Natural killer cell (primary cell): Measurements from ENCODE around the gene RFX8. TPM values are rescaled to one million over a fixed set of nuclear protein-coding genes. Genes with fewer than 3 reads are reported as not detected.
"Not testable (repeated sequence)": the region's sequence is repeated elsewhere in the genome, so short reads cannot be mapped to it uniquely, and the experiment has no call there.

ENCODE experiments used
- ATAC-seq, 3 donors: fragments of 150-1000 bp in 2 of 3; fragments of 200-7000 bp in 1 of 3; cut with Tn5 transposase; 1 replicate in 1 of 3; 2 replicates in 2 of 3; pipeline ENCODE4 v1.10.0; 2021; ENCODE audit warnings: mild to moderate bottlenecking in 2 of 3, moderate library complexity in 2 of 3
- DNase-seq, 2 donors: peaks; one replicate each; pipeline versions ENCODE4 v3.0.0 to v3.0.0-alpha.2; 2013 to 2021; ENCODE audit warnings: mixed read lengths in 1 of 2
- H3K27ac ChIP-seq: one replicate; pipeline ENCODE4 v1.5.1; 2013; ENCODE audit warnings: mild to moderate bottlenecking, low read length
- H3K27me3 ChIP-seq: one replicate; pipeline ENCODE4 v1.6.1; 2013; ENCODE audit warnings: low read length; ENCODE audit not compliant: control insufficient read depth, insufficient read depth
- H3K36me3 ChIP-seq: one replicate; pipeline ENCODE4 v1.6.1; 2013; ENCODE audit warnings: low read length; ENCODE audit not compliant: control insufficient read depth, insufficient read depth
- H3K4me1 ChIP-seq: one replicate; pipeline ENCODE4 v1.6.1; 2013; ENCODE audit warnings: low read length; ENCODE audit not compliant: control insufficient read depth, insufficient read depth
- H3K4me3 ChIP-seq: one replicate; pipeline ENCODE4 v1.5.1; 2013; ENCODE audit warnings: low read length
- H3K9me3 ChIP-seq: one replicate; pipeline ENCODE4 v1.6.1; 2013; ENCODE audit warnings: low read length; ENCODE audit not compliant: control insufficient read depth, insufficient read depth
- H3K27ac Mint-ChIP-seq, 2 donors: one replicate each; pipeline ENCODE4 v1.8.0; 2022; ENCODE audit warnings: mild to moderate bottlenecking in 2 of 2, mixed read lengths in 2 of 2, moderate library complexity in 1 of 2
- H3K27me3 Mint-ChIP-seq, 2 donors: one replicate each; pipeline ENCODE4 v1.8.0; 2022; ENCODE audit warnings: low read depth in 2 of 2, mixed read lengths in 2 of 2
- H3K36me3 Mint-ChIP-seq: one replicate; pipeline ENCODE4 v1.8.0; 2022; ENCODE audit warnings: mixed read lengths
- H3K4me1 Mint-ChIP-seq, 2 donors: one replicate each; pipeline ENCODE4 v1.8.0; 2022; ENCODE audit warnings: mixed read lengths in 2 of 2
- H3K4me3 Mint-ChIP-seq: one replicate; pipeline ENCODE4 v1.8.0; 2022; ENCODE audit warnings: mild to moderate bottlenecking, moderate library complexity, mixed read lengths
- H3K9me3 Mint-ChIP-seq, 2 donors: one replicate each; pipeline ENCODE4 v1.8.0; 2022; ENCODE audit warnings: mixed read lengths in 2 of 2
- CTCF ChIP-seq: fragments of 200-600 bp; IDR thresholded peaks from one replicate; pipeline ENCODE4 v1.8.0; 2022; ENCODE audit warnings: antibody characterized with exemption
- WGBS: methylation state at CpG from one replicate; pipeline ENCODE4 v1.1.7; 2013; ENCODE audit warnings: missing lambda C conversion rate; ENCODE audit not compliant: insufficient coverage; 5-methylcytosine and 5-hydroxymethylcytosine counted together
- intact Hi-C: fragments of 100-400 bp; cut with micrococcal nuclease; formaldehyde crosslinking; loops from one replicate; pipeline ENCODE4 v1.14.2; 2022
- total RNA-seq, 4 donors: library from RNA; stranded (reverse); fragments of 120-200 nt in 1 of 4; gene quantifications; one replicate each; pipeline versions ENCODE4 v1.2.3 to v1.2.4, GENCODE V29; 2013 to 2022

Gene RFX8
- total RNA-seq, 3 donors from 2014 or later (not counting 1 experiment from before 2014, with no cell fraction given): 0.68 TPM; not detected in 2

GRCh38 chr2:101440127-101440738 lies 34.7 kb downstream of the RFX8 start:
- H3K4me1 Mint-ChIP-seq: peaks cover 13% of the 10 kb centered on the region in 2 donors
- no peaks in the 10 kb centered on the region for H3K27me3 ChIP-seq
- no peak overlapping the region for H3K27ac ChIP-seq
- peaks cover 2 to 3% of the 10 kb centered on the region in 2 donors for H3K9me3 Mint-ChIP-seq
- peaks cover 8% of the 10 kb centered on the region in 2 donors for H3K27me3 Mint-ChIP-seq
- intact Hi-C loops: no loop called here
- H3K4me1 ChIP-seq: peaks cover 7% of the 10 kb centered on the region
- H3K36me3 ChIP-seq: no peaks in the 10 kb centered on the region
- WGBS: 91% methylated on average over 8 of the region's 8 CpGs
- H3K4me3 ChIP-seq: no peak overlapping the region
- no peaks in the 10 kb centered on the region for H3K36me3 Mint-ChIP-seq
- no peak for TF ChIP-seq CTCF
- ATAC-seq (no peak), DNase-seq (no peak)
- peaks cover 10% of the 10 kb centered on the region for H3K9me3 ChIP-seq
- H3K27ac Mint-ChIP-seq: no peak overlapping the region
- no peak overlapping the region for H3K4me3 Mint-ChIP-seq

GRCh38 chr2:101439716-101440115 lies 35.2 kb downstream of the RFX8 start:
- Histone ChIP-seq H3K27ac (no peak overlapping the region), H3K4me3 (no peak overlapping the region), H3K36me3 (no peaks in the 10 kb centered on the region), H3K9me3 (peaks cover 7% of the 10 kb centered on the region), H3K27me3 (no peaks in the 10 kb centered on the region), H3K4me1 (peaks cover 7% of the 10 kb centered on the region)
- Mint-ChIP-seq H3K27me3 (peaks cover 8% of the 10 kb centered on the region in 2 donors), H3K4me1 (peaks cover 13% of the 10 kb centered on the region in 2 donors), H3K36me3 (no peaks in the 10 kb centered on the region), H3K9me3 (no peaks in the 10 kb centered on the region), H3K27ac (no peak overlapping the region), H3K4me3 (no peak overlapping the region)
- TF ChIP-seq CTCF: no peak
- DNase-seq (no peak), ATAC-seq (no peak)
- intact Hi-C loops: no loop called here
- WGBS: 95% methylated on average over 5 of the region's 10 CpGs

GRCh38 chr2:101438555-101438954 lies 36.4 kb downstream of the RFX8 start:
- intact Hi-C loops, H3K27ac ChIP-seq, DNase-seq, H3K27me3 ChIP-seq, H3K9me3 ChIP-seq, H3K27me3 Mint-ChIP-seq, ATAC-seq, H3K36me3 ChIP-seq, H3K4me3 ChIP-seq, H3K36me3 Mint-ChIP-seq, H3K27ac Mint-ChIP-seq, H3K9me3 Mint-ChIP-seq, H3K4me3 Mint-ChIP-seq, H3K4me1 ChIP-seq: not testable (repeated sequence)
- 67% methylated on average over 4 of the region's 4 CpGs for WGBS
- H3K4me1 Mint-ChIP-seq: peaks cover 13% of the 10 kb centered on the region in 2 donors

GRCh38 chr2:101435001-101435862 lies 39.7 kb downstream of the RFX8 start:
- no peak for TF ChIP-seq CTCF
- H3K4me3 ChIP-seq: no peak overlapping the region
- no peaks in the 10 kb centered on the region for H3K4me1 ChIP-seq
- no peak overlapping the region for H3K27ac ChIP-seq
- H3K9me3 ChIP-seq: no peaks in the 10 kb centered on the region
- Mint-ChIP-seq H3K4me3 (no peak overlapping the region), H3K27ac (no peak overlapping the region), H3K36me3 (no peaks in the 10 kb centered on the region), H3K4me1 (no peaks in the 10 kb centered on the region), H3K27me3 (peaks cover 6 to 8% of the 10 kb centered on the region in 2 donors), H3K9me3 (no peaks in the 10 kb centered on the region)
- DNase-seq: no peak
- ATAC-seq: no peak
- intact Hi-C loops: no loop called here
- H3K36me3 ChIP-seq: no peaks in the 10 kb centered on the region
- 92% methylated on average over 24 of the region's 24 CpGs for WGBS
- H3K27me3 ChIP-seq: no peaks in the 10 kb centered on the region
